ENCODE data around the gene SYT6.

DNA sequence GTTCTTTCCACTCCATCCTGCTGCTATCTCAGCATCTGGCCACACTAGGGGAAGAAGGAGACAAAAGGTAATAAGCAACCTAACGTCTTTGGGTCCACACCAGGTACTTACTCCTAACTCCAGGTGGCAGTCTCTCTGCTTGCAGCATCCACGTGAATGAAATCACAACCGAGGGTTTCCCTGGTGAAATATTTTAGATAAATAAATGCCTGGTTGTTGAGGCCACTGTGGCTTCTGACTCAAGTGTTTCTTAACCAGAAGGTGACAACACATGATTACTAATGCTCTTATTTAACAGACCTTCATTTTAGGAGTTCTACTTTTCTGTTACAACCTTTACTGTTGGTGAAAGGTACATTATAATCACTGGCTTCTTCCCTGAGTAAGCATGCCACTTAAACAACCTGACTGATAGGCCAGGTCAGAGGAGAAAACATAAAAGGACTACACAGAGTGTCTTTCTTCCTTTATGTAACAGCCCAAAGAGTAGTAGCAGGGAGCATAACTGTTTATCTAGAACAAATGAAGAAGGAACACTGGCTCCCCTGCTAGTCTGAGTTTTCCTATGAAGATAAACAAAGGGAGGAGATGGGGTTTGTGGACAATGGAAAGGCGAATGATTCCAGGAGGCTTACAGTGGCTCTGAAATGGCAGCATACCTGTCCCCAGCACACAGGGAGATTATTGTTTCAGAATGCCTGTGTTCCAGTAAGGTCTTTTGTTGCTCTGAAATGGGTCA, 59.9 kb downstream of the SYT6 start:
- TF ChIP-seq, protein P1, sequence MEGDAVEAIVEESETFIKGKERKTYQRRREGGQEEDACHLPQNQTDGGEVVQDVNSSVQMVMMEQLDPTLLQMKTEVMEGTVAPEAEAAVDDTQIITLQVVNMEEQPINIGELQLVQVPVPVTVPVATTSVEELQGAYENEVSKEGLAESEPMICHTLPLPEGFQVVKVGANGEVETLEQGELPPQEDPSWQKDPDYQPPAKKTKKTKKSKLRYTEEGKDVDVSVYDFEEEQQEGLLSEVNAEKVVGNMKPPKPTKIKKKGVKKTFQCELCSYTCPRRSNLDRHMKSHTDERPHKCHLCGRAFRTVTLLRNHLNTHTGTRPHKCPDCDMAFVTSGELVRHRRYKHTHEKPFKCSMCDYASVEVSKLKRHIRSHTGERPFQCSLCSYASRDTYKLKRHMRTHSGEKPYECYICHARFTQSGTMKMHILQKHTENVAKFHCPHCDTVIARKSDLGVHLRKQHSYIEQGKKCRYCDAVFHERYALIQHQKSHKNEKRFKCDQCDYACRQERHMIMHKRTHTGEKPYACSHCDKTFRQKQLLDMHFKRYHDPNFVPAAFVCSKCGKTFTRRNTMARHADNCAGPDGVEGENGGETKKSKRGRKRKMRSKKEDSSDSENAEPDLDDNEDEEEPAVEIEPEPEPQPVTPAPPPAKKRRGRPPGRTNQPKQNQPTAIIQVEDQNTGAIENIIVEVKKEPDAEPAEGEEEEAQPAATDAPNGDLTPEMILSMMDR (conservative IDR thresholded peaks at IDR 0.05; ENCODE audit: low read depth, low read length): no peak
- no peak for TF ChIP-seq EZH2 (IDR thresholded peaks at IDR 0.05; ENCODE audit: borderline replicate concordance, low read depth, low read length, poor library complexity, severe bottlenecking)
